GM12872 (cell line): ENCODE results near the gene KCNIP1.

Experiments used
- TF ChIP-seq, protein P1 (sequence below): IDR thresholded peaks from 3 replicates; pipeline ENCODE4 v1.5.1; 2011; ENCODE audit warnings: low read depth, mild to moderate bottlenecking, low read length, moderate library complexity; ENCODE audit not compliant: insufficient read depth

KCNIP1 gene

DNA sequence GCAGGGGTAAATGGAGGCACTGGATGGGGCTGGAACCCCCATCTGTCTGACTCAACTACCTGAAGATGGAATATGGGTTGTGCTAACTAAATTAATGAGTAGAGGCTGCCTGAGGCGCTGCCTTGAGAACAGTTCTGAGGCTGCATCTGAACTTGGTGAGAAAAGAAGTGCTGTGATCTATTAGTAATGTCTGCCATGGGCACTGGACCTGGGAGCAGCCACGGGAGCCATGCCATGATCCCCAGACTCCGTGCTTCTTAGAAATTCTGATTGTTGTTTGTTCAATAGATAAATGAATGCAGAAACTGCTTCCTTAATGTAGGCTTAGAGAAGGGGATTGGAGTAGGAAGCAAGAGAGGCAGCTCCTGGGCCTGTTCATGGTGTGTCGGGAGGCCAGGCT lies 80.2 kb downstream of the KCNIP1 start:
- TF ChIP-seq, protein P1, sequence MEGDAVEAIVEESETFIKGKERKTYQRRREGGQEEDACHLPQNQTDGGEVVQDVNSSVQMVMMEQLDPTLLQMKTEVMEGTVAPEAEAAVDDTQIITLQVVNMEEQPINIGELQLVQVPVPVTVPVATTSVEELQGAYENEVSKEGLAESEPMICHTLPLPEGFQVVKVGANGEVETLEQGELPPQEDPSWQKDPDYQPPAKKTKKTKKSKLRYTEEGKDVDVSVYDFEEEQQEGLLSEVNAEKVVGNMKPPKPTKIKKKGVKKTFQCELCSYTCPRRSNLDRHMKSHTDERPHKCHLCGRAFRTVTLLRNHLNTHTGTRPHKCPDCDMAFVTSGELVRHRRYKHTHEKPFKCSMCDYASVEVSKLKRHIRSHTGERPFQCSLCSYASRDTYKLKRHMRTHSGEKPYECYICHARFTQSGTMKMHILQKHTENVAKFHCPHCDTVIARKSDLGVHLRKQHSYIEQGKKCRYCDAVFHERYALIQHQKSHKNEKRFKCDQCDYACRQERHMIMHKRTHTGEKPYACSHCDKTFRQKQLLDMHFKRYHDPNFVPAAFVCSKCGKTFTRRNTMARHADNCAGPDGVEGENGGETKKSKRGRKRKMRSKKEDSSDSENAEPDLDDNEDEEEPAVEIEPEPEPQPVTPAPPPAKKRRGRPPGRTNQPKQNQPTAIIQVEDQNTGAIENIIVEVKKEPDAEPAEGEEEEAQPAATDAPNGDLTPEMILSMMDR, result no peak

DNA sequence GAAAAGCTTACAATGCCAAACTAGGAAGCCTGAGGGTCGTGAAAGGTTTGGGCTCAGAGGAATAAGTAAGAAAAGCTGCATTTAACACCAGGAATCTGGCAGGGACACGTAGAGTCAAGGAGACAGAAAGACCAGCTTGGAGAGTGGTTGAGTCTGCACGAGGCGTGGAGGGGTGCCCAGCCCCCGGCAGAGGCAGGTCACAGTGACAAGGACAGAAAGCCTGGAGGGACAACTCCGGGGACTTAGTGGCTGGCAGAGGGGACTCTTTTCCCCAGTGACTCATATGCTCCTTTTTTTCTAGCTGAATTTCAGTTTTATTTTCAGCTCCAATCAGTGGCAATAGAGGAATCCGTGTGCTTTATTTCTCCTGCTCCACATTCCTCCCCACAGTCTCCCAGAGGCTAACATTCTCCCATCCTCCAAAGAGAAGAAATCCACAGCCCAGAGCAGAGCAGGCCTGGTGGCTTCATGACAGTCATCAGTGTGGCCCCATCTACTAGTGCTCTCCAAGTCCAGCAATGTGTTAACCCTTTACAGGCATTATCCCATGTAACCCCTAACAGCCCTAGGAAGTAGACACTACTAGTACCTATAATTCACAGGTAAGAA lies 80.7 kb downstream of the KCNIP1 start:
- TF ChIP-seq, protein P1, result no peak

DNA sequence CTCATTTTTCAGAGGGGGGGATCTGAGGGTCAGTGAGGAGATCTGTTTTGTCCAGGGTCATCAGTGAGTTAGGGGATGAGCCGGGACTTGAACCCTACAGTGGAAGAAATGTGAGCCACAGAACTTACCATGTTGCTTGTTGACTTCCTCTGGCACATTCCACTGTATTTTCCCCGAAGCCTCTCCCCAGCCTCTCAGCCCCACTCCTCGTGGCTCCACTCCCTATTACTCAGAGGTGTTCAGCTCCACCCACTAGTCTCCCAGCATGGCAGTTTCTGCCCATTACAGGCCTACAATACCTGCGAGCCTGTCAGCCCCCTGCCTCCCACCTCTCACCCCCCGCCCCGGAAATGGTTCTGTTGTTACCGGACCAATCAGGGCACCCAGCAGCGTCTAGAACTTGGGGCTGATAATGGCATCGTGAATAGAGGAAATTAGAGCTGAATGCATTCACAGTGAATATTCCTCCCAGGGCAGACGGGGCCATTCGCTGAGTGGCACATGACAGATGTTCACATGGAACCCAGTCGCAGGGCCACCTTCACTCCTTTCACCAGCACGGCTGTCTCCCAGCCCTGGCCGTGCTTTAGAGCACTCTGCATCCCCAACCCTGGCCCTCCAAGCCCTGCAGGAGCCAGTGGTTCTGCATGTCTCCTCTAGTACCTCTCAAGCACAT lies 81.6 kb downstream of the KCNIP1 start:
- TF ChIP-seq, protein P1, result no peak

DNA sequence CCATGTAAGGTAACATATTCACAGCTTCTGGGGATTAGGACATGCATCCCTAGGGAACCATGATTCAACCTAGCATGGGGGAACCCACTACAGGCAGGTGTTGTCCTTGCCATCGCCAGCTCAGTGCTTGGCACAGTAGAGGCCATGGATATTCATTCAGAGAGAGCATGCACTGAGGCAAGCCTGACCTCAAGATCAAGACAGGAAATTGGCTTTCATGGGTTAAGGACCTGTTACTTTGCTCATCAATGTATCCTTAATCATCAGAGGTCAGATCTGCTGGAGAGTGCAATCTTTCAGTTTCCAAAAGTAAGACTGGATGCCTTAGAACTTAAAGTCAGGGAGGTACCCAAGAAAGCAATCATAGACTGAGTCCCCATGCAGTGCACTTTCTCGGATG lies 84.0 kb downstream of the KCNIP1 start:
- TF ChIP-seq, protein P1, result no peak

DNA sequence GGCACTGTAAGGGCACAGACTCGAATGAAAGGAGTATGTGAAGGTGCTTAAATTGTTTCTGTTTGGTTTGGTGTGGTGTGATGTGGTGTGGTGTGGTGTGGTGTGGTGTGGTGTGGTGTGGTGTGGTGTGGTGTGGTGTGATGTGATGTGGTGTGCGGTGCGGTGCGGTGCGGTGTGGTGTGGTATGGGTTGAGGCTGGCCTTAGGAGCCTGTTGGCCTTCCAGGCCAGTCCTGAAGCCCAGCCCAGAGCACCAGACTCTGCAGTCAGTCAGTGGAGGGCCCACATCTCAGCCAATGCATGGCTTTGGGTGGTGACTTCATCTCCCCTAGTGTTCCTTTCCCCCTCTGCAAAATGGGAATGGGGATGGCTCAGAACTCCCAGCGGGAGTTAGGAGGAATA lies 85.8 kb downstream of the KCNIP1 start:
- TF ChIP-seq, protein P1, result no peak

DNA sequence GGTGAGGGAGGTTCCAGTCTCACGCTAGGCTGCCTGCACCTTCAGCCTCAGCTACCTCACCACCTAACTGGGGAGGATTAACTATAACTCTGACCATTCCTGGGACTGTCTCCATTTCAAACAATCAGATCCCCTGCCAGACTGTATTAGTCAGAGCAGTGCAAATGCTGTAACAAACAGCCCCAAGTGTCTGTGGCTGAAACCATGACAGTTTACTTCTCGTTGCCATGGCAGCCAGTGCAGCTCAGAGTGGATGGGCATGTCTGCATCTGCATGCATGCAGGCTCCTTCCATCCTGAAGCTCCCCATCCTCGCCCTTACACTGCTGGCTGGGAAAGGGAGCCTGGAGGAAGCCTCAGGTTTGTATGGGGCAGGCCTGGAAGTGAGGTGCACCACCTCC lies 86.7 kb downstream of the KCNIP1 start:
- TF ChIP-seq, protein P1, result no peak

DNA sequence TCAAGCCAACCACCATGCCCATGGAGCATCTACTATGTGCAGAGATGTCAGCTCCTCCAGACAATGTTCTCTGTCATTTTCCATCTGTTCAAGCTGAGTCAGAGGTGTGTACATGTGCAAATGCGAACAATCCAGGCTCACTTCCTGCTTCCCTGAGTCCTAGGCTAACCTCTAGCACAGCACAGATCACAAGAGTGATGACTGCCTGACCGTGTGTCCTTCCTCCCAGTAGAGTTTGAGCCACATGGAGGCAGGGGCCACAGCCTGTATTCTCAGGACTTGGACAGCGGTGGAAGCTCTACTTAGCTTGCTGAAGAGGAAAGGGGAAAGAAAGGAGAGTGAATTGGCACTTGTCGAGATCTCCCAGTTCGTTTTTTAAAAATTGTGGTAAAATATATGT lies 87.2 kb downstream of the KCNIP1 start:
- TF ChIP-seq, protein P1, result no peak
